GM19328 (cell line): ENCODE measurements around the gene USP48.
"Not testable (repeated sequence)": the region's sequence is repeated elsewhere in the genome, so short reads cannot be mapped to it uniquely, and the experiment has no call there.

Experiments used
- ATAC-seq: cut with Tn5 transposase; IDR thresholded peaks from one replicate; pipeline ENCODE4 v1.9.1; 2021; ENCODE audit warnings: mild to moderate bottlenecking, moderate library complexity; ENCODE audit not compliant: unreplicated experiment

The USP48 gene

GRCh38 chr1:21641967-21642739, 140.8 kb downstream of the USP48 start:
- no peak for ATAC-seq

GRCh38 chr1:21641537-21641936, 141.4 kb downstream of the USP48 start:
- ATAC-seq = no peak

GRCh38 chr1:21641076-21641475, 141.9 kb downstream of the USP48 start:
- ATAC-seq = no peak

GRCh38 chr1:21640653-21641052, 142.3 kb downstream of the USP48 start:
- ATAC-seq = no peak

GRCh38 chr1:21639594-21640041, 143.3 kb downstream of the USP48 start:
- no peak for ATAC-seq

GRCh38 chr1:21638531-21639341, 144.2 kb downstream of the USP48 start:
- no peak for ATAC-seq

- no peak for ATAC-seq
Measured at GRCh38 chr1:21637514-21637913, 145.4 kb downstream of the USP48 start.

- no peak for ATAC-seq
Measured at GRCh38 chr1:21636029-21636428, 146.9 kb downstream of the USP48 start.

- no peak for ATAC-seq
Measured at GRCh38 chr1:21634806-21635535, 148.0 kb downstream of the USP48 start.

- ATAC-seq = no peak
Measured at GRCh38 chr1:21633992-21634805, 148.8 kb downstream of the USP48 start.

- no peak for ATAC-seq
Measured at GRCh38 chr1:21633141-21633755, 149.7 kb downstream of the USP48 start.

- ATAC-seq = no peak
Measured at GRCh38 chr1:21631944-21632887, 150.7 kb downstream of the USP48 start.

- not testable (repeated sequence) for ATAC-seq
Measured at GRCh38 chr1:21631590-21631943, 151.4 kb downstream of the USP48 start.

GRCh38 chr1:21630571-21631343, 152.2 kb downstream of the USP48 start:
- no peak for ATAC-seq

GRCh38 chr1:21629971-21630370, 153.0 kb downstream of the USP48 start:
- ATAC-seq = no peak

- ATAC-seq = no peak
Measured at GRCh38 chr1:21628798-21629393, 154.1 kb downstream of the USP48 start.
